ENCODE measurements around the gene SLC23A2. TPM values are rescaled to one million over a fixed set of nuclear protein-coding genes. Genes with fewer than 3 reads are reported as not detected.

Gene SLC23A2
- total RNA-seq, 2 experiments from 2014 or later = 18.6 to 20.3 TPM

DNA sequence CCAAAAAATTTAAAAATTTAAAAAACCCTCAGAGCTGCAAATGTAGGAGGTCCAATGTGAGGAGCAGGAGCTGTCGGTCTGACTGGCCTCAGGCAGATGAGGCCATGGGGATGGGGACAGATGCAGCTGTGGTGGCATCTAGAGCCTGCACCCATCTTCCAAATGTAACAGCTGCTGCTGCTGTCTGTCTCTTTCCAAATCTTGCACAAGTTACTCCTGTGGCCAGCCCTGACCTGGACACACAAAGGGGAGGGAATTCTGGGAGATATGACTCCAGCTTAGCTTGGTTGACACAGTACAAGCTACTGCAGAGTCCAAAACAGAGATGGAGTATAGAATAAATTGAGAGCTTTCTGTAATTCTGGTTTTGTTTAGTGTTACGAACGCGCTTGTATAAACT is 164.4 kb downstream of the SLC23A2 start:
- DNase-seq (no peak), ATAC-seq (ENCODE audit: low read depth) (no peak)
- POLR2A ChIA-PET = interaction anchor here (1.7 kb wide), 1 partner anchor 25 kb away, joined by 4 read pairs; no protein-coding TSS in a partner anchor
- Mint-ChIP-seq H3K4me1 (no peaks in the 10 kb centered on the region), H3K36me3 (no peaks in the 10 kb centered on the region), H3K9me3 (no peaks in the 10 kb centered on the region), H3K27ac (no peak overlapping the region), H3K4me3 (no peak overlapping the region), H3K27me3 (peaks cover 6% of the 10 kb centered on the region)

DNA sequence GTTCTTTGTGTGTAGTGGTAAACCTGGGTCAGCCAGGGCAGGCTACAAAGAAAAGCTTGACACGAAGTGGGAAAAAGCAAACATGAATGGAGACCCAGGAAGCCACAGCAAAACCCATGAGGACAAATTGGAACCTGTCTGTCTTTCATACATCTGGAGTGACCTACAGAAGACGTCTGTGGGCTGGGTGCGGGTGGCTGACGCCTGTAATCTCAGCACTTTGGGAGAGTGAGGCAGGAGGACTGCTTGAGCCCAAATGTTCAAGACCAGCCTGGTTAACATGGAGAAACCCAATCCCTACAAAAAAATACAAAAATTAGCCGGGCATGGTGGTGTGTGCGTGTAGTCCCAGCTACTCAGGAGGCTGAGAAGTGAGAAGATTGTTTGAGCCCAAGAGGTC is 164.8 kb downstream of the SLC23A2 start:
- Mint-ChIP-seq H3K4me3 (no peak overlapping the region), H3K9me3 (peaks cover 1% of the 10 kb centered on the region), H3K27ac (no peak overlapping the region), H3K27me3 (peaks cover 6% of the 10 kb centered on the region), H3K36me3 (peaks cover 2% of the 10 kb centered on the region), H3K4me1 (no peaks in the 10 kb centered on the region)
- ATAC-seq (ENCODE audit: low read depth) (no peak), DNase-seq (no peak)
- POLR2A ChIA-PET = interaction anchor here (1.7 kb wide), 1 partner anchor 25 kb away, joined by 4 read pairs; no protein-coding TSS in a partner anchor

DNA sequence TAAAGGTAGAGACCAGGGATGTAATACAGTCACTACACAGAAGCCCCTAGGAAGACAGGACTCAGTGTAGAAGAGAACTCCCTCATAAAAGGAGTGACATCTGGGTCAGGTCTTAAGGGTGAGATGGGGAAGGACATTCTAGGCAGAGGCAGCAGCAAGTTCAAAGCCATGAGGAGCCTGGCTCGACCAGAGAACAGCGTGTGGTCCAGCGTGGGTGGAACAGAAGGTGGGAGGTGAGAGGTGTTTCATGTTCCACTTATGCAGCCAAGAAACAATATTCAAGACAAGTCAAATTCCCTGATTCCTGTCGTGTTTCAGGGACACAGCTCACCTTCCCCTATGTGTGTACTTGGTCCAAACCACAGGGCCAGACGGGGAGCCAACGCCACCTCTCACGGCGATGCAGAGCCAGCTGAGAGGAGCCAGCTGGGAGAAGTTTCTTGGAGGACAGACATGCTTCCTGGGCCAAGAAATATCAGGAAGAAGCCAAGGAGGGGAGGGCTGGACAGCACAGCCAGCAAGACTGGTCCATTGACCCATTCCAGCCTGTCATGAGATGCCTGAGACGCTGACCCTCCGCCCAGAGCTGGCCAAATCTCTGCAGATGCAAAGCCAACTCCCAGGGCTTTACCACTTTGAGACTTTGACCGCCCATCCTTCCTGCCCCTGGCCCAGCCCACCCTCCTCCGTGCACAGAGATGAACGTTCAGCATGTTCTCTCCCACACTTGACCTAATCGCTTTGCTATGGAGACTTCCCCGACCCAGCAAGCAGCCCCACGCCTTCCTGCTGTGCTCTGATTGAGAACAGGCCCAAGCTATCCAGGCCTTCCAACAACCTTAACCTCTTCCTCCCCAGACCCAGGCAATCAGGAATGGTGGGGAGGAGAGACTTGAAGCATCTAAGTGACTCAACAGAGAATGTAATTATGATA is 165.8 kb downstream of the SLC23A2 start:
- DNase-seq (no peak), ATAC-seq (ENCODE audit: low read depth) (no peak)
- Mint-ChIP-seq H3K27me3 (peaks cover 6% of the 10 kb centered on the region), H3K9me3 (peaks cover 1% of the 10 kb centered on the region), H3K36me3 (peaks cover 2% of the 10 kb centered on the region), H3K4me1 (no peaks in the 10 kb centered on the region), H3K27ac (no peak overlapping the region), H3K4me3 (no peak overlapping the region)
- POLR2A ChIA-PET = interaction anchor here (1.7 kb wide), 1 partner anchor 24 kb away, joined by 4 read pairs; no protein-coding TSS in a partner anchor

DNA sequence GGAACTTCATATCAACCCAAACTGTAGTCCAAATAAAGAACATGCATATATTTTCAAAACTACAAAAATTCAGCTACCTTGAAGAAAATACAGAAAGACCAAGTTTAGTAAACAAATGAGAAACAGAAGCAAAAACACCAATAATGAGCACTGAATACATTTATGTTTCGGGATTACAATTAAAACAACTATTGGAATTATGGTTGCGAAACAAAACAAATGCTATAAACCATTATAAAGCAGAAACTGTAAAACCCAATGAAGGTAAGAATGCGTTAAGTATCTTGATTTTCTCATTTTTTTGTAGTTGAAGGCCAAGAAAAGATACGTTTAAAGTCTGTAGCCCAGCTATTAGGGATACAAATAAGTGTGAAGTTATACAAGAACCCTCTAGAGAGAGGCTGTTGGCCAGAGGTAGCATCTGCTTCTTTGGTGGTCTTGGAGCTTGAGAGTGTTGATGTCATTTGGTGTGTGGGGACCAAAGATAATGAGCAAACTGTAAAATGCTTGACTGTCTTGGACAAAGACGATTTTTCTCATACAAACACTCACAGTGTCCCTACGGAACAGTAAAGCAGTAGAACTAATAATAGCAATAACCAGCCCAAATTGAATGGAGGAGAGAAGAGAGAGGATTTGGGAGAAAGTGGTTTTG is 168.1 kb downstream of the SLC23A2 start:
- ATAC-seq (ENCODE audit: low read depth) = no peak
- H3K27ac Mint-ChIP-seq = no peak overlapping the region
- H3K4me1 Mint-ChIP-seq = no peaks in the 10 kb centered on the region
- H3K9me3 Mint-ChIP-seq = peaks cover 1% of the 10 kb centered on the region
- peaks cover 2% of the 10 kb centered on the region for H3K36me3 Mint-ChIP-seq
- H3K4me3 Mint-ChIP-seq = no peak overlapping the region
- H3K27me3 Mint-ChIP-seq = peaks cover 6% of the 10 kb centered on the region
- DNase-seq = no peak
- POLR2A ChIA-PET = no interaction called here

DNA sequence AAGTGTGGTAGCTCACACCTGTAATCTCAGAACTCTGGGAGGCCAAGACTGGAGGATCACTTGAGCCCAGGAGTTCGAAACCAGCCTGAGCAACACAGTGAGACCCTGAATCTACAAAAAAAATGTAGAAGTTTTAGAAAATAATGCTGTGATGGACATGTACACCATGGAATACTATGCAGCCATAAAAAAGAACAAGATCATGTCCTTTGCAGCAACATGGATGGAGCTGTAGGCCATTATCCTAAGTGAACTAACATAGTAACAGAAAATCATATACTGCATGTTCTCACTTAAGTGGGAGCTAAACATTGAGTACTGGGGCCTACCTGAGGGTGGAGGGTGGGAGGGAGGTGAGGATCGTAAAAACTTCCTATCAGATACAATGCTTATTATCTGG is 168.8 kb downstream of the SLC23A2 start:
- Mint-ChIP-seq H3K9me3 (peaks cover 1% of the 10 kb centered on the region), H3K27ac (no peak overlapping the region), H3K27me3 (peaks cover 6% of the 10 kb centered on the region), H3K4me1 (no peaks in the 10 kb centered on the region), H3K36me3 (peaks cover 2% of the 10 kb centered on the region), H3K4me3 (no peak overlapping the region)
- DNase-seq (no peak), ATAC-seq (ENCODE audit: low read depth) (no peak)
- POLR2A ChIA-PET = no interaction called here

DNA sequence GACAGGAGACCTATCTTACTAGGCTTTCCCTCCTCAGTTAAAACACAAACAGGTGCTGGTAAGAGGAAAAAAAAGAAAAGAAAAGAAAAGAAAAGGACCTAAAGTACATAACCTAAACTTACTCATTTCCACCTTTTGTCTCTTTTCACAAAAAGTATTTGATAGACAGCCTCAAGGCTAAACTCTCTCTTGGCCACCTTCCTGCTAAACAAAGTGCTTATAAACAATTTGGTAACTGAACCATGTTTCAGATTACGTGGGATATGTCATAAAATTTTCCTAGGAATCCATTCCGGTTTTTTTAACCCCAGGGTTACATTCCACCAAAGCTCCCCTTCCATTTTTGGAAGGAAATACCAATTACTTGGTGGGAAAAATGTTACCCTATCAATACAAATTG is 170.6 kb downstream of the SLC23A2 start:
- DNase-seq (no peak), ATAC-seq (ENCODE audit: low read depth) (no peak)
- H3K27me3 Mint-ChIP-seq = peaks cover 2% of the 10 kb centered on the region
- no peaks in the 10 kb centered on the region for H3K4me1 Mint-ChIP-seq
- POLR2A ChIA-PET = no interaction called here
- no peak overlapping the region for H3K4me3 Mint-ChIP-seq
- peaks cover 2% of the 10 kb centered on the region for H3K36me3 Mint-ChIP-seq
- H3K9me3 Mint-ChIP-seq = peaks cover 1% of the 10 kb centered on the region
- no peak overlapping the region for H3K27ac Mint-ChIP-seq

DNA sequence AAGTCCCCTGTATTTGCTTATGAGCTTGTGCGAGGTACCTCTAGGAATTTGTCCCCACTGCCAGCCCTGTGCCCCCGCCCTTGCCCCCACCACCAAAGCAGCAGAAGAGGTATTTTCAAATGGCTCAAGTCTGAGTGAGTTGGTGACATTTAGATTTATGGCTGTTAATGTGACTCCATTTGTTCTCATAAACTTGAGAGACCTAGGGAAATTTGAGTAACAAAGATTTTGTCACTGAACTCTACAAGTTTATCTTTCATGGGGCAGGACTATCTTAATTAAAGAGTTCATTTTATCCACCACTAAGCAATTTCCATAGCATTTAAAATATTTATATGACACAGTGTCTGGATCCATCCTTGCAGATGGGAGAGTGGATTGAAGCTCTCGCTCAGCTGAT is 171.1 kb downstream of the SLC23A2 start:
- Mint-ChIP-seq H3K27me3 (peaks cover 2% of the 10 kb centered on the region), H3K9me3 (peaks cover 1% of the 10 kb centered on the region), H3K4me1 (peaks cover 1% of the 10 kb centered on the region), H3K27ac (no peak overlapping the region), H3K36me3 (peaks cover 2% of the 10 kb centered on the region), H3K4me3 (no peak overlapping the region)
- POLR2A ChIA-PET = no interaction called here
- ATAC-seq (ENCODE audit: low read depth) (no peak), DNase-seq (no peak)

DNA sequence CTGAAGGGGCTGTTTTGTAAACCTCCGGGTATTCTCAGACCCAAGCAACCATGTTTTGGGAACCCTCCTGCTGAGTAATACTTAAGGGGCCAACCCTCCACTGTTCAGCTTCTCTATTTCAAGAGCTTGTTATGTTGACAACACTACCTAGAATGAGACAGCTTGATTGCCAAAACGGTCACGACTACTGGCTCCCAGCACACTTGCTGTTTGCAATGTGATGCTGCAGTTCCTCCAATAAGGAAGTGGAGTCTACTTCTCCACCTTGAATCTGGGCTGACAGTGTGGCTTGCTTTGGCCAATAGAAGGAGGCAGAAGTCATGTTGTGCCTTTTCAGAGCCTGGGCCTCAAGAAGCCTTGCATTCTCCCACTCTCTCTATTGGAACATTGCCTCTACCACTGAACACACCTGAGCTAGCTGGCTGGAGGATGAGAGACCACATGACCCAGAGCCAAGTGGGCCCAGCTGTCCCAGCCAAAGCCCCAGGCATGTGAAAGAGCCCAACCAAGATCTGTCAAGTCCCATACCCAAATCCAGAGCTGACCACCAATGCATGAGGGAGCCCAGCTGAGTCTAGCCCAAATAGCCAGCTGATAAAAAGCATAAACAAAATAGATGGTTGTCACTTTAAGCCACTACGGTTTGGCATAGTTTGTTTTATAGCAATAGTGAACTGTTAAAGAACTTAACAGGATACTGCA is 171.6 kb downstream of the SLC23A2 start:
- no peak overlapping the region for H3K27ac Mint-ChIP-seq

DNA sequence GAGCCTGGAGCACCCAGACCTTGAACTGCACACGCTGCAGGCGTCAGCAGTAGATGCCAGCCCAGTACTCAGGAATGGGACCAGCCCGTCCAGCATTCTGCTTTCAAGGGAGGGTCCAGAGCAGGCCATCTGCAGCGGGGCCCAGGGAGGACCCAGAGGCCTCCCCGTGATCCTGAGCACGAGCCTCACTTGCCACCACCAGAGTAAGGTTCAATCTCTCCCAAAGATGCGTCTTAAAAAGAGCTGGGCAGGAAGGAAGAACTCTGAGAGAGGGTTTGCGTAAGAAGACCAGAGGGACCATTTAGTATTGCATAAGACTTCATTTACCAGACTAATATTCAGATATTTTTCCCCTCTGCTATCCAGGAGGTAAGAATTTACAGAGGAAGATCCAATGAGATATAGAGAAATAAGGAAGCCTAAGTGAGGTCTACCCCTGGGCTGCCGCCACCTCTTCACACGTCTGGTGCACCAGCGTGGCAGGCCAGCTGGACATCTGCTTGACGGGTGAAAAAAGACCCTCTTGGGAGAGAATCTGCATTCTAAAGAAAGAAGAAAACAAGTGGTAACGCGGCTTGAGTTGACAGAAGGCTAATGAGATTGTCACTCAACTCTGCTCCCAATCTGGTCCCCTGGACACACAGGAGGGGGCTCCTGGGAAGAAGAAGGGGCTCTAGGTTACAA is 172.3 kb downstream of the SLC23A2 start:
- H3K4me1 Mint-ChIP-seq = peaks cover 3% of the 10 kb centered on the region
- no peak overlapping the region for H3K27ac Mint-ChIP-seq
- DNase-seq (no peak), ATAC-seq (ENCODE audit: low read depth) (no peak)
- H3K4me3 Mint-ChIP-seq = no peak overlapping the region
- H3K9me3 Mint-ChIP-seq = peaks cover 1% of the 10 kb centered on the region
- H3K27me3 Mint-ChIP-seq = peaks cover 2% of the 10 kb centered on the region
- H3K36me3 Mint-ChIP-seq = peaks cover 2% of the 10 kb centered on the region
- POLR2A ChIA-PET = no interaction called here

More for the DNA sequence above, 171.6 kb downstream of the SLC23A2 start:
- DNase-seq = no peak
- Mint-ChIP-seq H3K27me3 (peaks cover 2% of the 10 kb centered on the region), H3K36me3 (peaks cover 2% of the 10 kb centered on the region), H3K4me1 (peaks cover 1% of the 10 kb centered on the region), H3K9me3 (peaks cover 1% of the 10 kb centered on the region), H3K4me3 (no peak overlapping the region)
- no peak for ATAC-seq (ENCODE audit: low read depth)
- POLR2A ChIA-PET = no interaction called here

DNA sequence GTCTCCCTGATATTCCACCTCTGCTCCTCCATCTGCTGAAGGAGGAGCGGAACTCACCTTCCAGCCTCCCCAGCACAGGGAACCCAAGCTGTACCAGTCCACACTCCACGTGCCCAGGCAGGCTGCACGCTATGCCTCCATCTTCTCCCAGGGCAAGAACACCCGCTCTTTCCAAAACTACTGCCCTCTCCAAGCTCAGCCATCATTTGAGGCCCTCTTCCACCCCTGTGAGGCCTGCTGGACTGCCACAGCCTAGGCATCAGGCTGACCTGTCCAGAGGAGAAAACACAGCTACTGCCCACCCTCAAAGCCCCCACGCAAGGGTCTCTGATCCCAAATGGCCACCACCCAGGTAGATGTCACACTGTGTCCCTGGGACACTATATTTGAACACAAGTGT is 179.7 kb downstream of the SLC23A2 start:
- no peak for ATAC-seq (ENCODE audit: low read depth)
- Mint-ChIP-seq H3K36me3 (peaks cover 31% of the 10 kb centered on the region), H3K4me1 (peaks cover 23% of the 10 kb centered on the region), H3K4me3 (peak overlapping the region; percentile 98), H3K27ac (peak overlapping the region; percentile 51), H3K9me3 (no peaks in the 10 kb centered on the region), H3K27me3 (no peaks in the 10 kb centered on the region)
- POLR2A ChIA-PET = no interaction called here
- no peak for DNase-seq

DNA sequence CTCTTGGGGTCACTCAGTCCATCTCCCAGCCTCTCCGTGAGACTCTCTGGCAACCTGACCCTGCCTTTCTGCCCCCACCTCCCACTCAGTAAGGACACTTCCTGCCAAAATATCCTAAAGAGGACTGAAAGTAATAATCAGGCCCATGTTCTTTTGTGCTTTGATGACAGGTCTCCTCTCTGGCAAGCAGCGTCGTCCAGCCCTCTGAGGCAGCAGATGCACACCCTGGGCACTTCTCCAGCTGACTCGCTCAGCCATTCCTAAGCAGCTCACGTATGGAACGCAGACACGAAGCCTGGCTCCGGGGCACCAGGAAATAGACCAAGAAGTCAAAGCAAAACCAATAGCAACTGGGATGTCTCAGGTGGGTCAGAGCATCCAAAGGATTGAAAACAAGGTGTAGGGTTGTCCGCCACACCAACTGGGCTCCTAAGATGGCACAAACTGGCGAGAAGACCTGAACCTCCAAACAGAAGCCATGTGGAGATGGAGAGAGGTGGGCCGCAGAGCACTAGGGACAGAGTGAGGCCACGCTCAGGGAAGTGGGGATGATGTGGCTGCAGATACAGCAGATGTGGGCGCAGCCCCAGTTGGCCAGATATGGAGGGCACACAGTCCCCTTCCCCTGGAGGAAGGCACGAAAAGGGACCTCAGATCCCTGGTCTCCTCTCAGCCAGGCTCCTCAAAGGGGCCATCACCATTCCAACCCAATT is 180.3 kb downstream of the SLC23A2 start:
- POLR2A ChIA-PET = interaction anchor here (1.0 kb wide), 1 partner anchor 18 kb away, joined by 3 read pairs; no protein-coding TSS in a partner anchor
- H3K27me3 Mint-ChIP-seq = no peaks in the 10 kb centered on the region
- DNase-seq = no peak

DNA sequence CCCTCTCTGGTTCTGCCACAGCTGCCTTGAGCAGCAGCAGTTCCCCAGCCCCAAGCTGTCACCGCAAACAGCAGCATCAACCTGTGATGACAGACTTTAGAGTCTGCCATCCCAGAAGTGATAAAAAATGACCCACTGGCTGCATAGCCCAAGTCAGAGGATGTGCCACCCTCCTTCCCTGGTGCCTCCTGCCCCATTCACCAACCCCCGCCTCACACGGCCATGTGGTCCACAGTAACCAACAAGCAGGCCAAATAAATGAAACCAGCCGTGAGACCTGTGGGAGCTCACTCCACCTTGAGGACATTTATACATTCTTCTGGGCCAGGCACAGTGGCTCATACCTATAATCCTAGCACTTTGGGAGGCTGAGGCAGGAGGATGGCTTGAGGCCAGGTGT is 181.4 kb downstream of the SLC23A2 start:
- POLR2A ChIA-PET = interaction anchor here (1.0 kb wide), 1 partner anchor 17 kb away, joined by 3 read pairs; no protein-coding TSS in a partner anchor
- H3K27ac Mint-ChIP-seq = no peak overlapping the region
- peaks cover 41% of the 10 kb centered on the region for H3K36me3 Mint-ChIP-seq
- no peak overlapping the region for H3K4me3 Mint-ChIP-seq
- H3K4me1 Mint-ChIP-seq = peaks cover 33% of the 10 kb centered on the region
- no peak for DNase-seq
- ATAC-seq (ENCODE audit: low read depth) = no peak
- H3K9me3 Mint-ChIP-seq = no peaks in the 10 kb centered on the region
- H3K27me3 Mint-ChIP-seq = no peaks in the 10 kb centered on the region

More for the DNA sequence above, 180.3 kb downstream of the SLC23A2 start:
- ATAC-seq (ENCODE audit: low read depth) = no peak
- H3K27ac Mint-ChIP-seq = peak overlapping the region; percentile 48
- H3K36me3 Mint-ChIP-seq = peaks cover 34% of the 10 kb centered on the region
- peaks cover 26% of the 10 kb centered on the region for H3K4me1 Mint-ChIP-seq
- H3K9me3 Mint-ChIP-seq = no peaks in the 10 kb centered on the region
- peak overlapping the region; percentile 98 for H3K4me3 Mint-ChIP-seq
